ENCODE results near the gene CENPN.

CENPN gene

GRCh38 chr16:80992676-80993293 lies 14.2 kb upstream of the CENPN start:
- no peak for DNase-seq

DNA sequence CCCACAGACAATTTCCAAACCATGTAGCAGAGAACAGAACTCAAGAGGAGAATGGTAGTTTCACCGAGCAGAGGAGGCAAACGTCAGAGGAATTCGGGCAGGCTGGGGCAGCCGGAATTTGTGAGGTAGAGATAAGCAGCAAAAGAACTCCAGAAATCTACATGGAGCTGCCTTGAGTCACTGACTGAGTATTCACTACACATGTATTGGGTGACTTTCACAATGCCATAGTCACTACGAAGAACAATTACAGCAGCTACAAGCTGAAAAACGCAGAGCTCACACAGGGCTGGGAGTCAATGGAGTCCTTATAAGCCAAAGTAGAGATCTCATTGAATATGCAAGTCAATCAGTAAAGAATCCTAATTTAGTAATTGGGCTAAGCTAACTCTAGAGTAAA lies 13.7 kb upstream of the CENPN start:
- no peak for DNase-seq

DNA sequence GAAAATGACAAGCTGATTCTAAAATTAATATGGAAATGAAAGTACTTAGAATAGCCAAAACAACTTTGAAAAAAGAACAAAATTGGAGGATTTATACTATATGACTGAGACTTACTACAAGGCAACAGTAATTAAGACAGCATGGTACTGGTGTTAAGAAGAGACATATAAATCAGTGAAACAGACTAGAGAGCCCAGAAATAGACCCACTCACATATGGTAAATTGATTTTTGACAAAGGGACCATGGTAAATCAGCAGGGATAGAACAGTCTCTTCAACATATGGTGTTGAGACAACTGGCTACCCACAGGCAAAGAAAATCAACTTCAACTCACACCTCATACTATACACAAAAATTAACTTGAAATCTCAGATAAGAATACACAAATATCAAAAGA lies 13.2 kb upstream of the CENPN start:
- DNase-seq = no peak

DNA sequence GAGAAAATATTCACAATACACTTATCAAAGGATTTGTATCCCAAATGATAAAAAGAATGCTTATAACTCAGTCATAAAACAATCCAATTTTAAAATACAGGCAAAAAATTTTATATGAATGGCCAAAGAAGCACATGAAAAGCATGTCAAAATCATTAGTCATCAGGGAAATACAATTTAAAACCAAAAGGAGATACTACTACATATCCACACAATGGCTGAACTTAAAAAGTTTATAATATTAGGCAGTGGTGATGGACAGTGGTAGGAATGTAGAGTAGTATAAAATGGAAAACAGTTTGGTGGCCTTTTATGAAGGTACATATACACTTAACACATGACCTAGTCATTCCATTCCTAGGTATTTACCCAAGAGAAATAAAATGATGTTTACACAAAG lies 12.6 kb upstream of the CENPN start:
- DNase-seq = no peak

DNA sequence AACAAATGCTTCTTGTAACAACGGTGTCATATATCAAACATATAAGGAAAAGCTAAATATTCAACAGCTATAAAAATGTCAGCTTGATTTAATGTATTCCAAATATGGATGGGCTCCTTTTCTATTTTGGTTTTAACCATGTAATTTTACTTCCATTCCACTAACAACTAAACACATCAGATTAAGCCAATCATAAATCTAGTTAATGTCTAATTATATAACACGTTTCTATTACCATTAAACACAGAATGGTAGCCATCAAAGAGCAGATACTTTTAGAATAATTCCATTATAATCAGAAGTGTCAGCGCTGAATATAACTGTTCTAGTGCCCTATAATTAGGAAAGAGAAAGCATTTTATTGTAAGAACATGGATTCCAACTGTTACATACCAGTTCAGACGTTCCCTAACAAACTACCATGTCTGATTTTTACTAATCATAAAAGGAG lies 10.3 kb upstream of the CENPN start:
- no peak for DNase-seq

DNA sequence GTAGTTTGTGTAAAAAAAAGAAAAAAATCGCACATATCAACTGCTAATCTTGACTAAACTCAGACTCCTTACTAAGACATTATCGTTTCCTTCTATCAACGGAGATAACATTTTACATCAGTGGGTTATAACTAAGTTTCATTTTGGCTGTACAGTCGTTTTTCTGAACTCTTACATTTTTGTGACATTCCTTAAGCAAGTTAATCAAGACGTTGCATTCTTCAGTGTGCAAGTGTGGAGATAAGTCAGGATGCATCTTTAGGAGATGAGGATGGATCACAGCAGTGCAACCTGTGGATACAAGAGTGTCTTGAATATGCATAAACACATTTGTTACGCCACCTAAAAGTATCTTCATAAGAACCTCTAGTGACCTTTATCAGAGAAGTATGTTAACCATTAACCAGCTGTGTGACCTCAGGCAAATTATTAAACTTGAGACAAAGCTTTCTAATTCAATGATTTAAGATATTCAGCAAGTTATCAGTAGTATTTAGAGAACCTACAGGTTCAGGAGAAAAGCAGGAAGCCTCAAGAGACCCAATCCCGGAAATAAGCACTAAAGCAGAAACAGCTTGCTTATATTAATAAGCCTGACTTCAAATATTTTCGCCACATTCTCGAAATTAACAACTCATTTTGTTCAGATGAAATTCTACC lies 9.7 kb upstream of the CENPN start:
- DNase-seq = no peak

- DNase-seq = no peak
These were observed 8.9 kb upstream of the CENPN start for GRCh38 chr16:80997964-80998620.

GRCh38 chr16:81000873-81001272 lies 6.1 kb upstream of the CENPN start:
- no peak for DNase-seq

GRCh38 chr16:81001330-81001729 lies 5.7 kb upstream of the CENPN start:
- DNase-seq = no peak

GRCh38 chr16:81003064-81003463 lies 4.0 kb upstream of the CENPN start:
- DNase-seq = no peak

DNA sequence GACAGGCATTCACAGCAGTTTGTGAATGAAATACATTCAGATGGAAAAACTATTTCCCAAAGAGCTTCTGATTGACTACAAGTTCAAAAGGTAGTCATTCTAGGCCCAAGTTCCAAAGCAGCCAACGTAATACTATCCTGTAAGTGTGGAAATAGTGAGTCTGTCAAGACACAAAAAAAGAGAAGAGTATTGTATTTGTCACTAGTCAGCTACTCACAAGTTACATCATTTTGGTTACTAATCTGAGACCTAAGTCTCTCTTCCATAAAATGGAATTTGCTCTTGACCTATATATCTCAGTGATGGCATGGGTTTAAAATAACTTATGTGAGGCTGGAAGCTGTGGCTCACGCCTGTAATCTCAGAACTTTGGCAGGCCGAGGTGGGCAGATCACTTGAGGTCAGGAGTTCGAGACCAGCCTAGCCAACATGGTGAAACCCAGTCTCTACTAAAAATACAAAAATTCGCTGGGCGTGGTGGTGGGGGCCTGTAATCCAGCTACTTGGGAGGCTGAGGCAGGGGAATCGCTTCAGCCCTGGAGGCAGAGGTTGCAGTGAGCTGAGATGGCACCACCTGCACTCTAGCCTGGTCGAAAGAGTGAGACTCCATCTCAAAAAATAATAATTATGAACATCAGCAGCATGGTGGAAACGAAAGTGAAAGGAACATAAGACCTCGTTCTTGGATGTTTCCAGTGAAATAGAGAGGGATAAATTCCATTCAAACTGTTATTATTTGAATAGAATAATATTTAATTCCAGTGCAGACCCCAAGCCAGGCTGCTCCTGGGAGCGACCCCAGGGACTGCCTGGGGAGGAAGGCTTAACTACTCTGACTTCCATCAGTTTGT lies 3.2 kb upstream of the CENPN start:
- DNase-seq = no peak

GRCh38 chr16:81004646-81005353 lies 2.2 kb upstream of the CENPN start:
- no peak for DNase-seq

- no peak for DNase-seq
These were observed 1.3 kb upstream of the CENPN start for GRCh38 chr16:81005610-81006161.

DNA sequence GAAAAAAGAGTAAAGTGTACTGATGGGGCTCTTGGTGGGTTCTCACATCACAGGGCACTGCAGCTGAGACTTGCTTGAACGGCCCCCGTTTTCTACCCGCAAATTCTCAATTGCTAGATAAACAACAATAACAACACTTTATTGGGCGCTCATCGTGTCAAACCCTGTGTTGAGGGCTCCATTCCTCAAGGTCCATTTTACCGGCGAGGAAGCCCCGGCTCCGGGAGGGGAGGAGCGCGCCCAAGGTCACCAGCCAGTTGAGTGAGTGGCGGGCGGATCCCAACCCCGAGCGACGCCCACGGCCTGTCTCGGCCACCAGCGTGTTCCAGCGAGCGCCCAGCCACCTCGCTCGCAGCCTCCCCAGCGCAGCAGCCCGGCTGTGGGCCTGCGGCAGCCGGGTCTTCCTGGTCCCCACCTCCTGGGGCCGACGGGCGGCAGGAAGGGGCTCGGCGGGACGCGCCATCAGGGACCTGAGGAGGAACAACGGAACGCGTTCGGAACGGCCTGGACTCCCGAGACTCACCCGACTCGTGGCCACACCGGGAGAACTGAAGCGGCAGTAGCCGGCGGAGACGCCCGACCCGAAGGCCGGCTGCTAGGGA lies 702 bp upstream of the CENPN start:
- no peak for DNase-seq

DNA sequence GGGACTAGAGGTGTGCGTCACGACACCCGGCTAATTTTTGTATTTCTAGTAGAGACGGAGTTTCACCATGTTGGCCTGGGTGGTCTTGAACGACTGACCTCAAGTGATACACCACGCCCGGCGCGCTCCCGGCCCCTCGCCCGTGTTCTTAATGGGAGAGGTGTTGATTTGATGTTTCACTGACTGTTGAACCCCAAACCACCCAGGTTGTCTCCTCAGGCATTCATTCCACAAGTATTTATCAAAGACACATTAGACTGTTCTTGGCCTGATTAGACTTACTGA lies 1.4 kb downstream of the CENPN start:
- peak; percentile 45 for DNase-seq

DNA sequence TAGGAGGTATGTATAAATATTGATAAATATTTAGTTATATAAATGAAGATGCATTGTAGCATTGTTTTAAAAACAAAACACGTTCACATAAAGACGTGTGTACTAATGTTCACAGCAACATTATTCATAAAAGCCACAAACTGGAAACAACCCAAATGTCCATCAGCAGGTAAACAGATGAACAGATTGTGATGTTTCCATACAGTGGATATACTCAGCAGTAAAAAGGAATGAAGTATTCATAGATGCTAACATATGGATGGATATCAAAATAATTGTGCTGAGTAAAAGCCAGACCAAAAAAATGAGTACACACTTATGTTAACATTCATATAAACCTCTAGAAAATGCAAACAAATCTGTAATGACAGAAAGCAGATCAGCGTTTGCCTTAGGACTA lies 6.0 kb downstream of the CENPN start:
- no peak for DNase-seq

DNA sequence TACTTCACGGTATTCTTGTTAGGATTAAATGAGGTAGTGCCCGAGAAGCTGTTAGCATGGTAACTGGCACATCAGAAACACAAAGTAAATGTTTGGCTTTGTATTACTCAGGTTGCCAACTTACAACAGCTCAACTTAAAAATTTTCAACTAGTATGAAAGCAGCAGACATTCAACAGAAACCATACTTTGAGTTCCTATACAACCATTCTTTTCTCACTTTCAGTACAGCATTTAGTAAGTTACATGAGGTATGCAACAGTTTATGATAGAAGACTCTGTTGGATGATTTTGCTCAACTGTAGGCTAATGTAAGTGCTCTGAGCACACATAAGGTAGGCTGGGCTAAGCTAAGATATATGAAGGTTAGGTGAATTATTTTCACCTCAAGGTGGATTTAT lies 7.7 kb downstream of the CENPN start:
- no peak for DNase-seq

DNA sequence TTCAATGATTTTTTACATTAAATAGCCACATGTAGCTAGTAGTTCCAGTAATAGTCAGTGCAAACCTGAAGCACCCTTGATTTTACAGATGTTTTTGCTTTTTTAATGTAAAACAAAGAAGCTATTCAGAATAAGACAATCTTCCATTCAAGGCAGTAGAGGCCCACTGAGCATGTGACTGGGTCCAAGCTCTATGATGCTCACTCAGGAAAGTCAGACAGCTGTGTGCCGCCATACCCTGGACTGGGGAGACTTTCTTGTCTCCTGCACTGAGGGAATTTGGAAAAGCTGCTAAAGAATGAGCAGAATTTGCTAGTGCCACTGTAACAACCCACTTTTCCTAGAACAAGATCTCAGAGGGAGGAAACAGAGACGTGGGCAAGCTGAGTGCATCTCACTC lies 11.5 kb downstream of the CENPN start:
- no peak for DNase-seq

DNA sequence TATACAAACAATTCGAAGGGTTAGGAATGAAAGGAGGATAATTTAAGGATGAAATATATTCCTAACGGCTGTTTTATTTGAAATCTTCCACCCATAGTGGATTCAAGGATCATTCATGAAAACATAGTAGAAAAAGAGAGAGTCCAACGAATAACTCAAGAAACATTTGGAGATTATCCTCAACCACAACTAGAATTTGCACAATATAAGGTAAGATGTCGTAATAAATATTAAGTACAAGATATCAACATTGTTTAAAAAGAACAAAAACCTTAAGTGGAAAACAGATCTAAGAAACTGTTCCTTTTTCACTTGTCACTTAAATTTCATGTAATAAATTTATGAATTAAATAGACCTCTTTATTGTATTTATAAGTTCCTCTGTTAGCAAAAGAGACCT lies 19.4 kb downstream of the CENPN start:
- DNase-seq = no peak

- no peak for DNase-seq
These were observed 23.1 kb downstream of the CENPN start for GRCh38 chr16:81029930-81030604.

DNA sequence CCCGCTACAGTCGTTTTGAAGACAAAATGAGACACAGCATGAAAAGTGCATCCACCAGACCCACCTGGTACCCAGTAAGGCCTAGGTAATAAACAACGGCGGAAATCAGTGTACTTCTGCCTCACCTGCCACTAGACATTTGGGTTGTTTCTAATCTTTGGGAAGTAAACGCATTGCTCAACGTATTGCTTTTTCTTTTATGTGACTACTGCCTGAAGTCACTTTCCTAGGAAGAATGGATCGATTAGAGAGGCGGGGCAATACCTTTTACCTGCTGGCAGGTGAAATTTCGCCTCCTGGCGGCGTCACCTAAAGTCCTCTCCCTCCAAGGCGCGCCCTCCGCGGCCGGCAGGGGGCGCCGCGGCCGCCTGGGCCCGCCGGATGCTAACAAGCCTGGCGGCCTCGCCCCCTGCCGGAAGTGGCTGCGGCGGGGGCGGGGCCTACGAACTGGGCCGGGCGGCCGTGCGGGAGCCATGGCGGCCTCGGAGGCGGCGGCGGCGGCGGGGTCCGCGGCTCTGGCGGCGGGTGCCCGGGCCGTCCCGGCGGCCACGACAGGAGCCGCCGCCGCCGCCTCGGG lies 28.5 kb downstream of the CENPN start, which contains the start of gene ATMIN:
ATMIN (plus strand) TSS at position 445 of the 577 bp plus-strand sequence; CDS start at position 474, 29 bp downstream.
- peak; percentile 90 for DNase-seq

All from right forelimb (tissue), 1 donor.